Erythroblast (primary cell): Measurements from ENCODE around the gene PPIL3.

Experiments
- GATA1 ChIP-seq: IDR thresholded peaks from 2 replicates; pipeline ENCODE4 v1.6.1; 2011; ENCODE audit warnings: low read depth, mild to moderate bottlenecking, control low read depth, low read length, moderate library complexity
- POLR2A ChIP-seq: IDR thresholded peaks from 2 replicates; pipeline ENCODE4 v1.6.1; 2011; ENCODE audit warnings: mild to moderate bottlenecking, low read length

DNA sequence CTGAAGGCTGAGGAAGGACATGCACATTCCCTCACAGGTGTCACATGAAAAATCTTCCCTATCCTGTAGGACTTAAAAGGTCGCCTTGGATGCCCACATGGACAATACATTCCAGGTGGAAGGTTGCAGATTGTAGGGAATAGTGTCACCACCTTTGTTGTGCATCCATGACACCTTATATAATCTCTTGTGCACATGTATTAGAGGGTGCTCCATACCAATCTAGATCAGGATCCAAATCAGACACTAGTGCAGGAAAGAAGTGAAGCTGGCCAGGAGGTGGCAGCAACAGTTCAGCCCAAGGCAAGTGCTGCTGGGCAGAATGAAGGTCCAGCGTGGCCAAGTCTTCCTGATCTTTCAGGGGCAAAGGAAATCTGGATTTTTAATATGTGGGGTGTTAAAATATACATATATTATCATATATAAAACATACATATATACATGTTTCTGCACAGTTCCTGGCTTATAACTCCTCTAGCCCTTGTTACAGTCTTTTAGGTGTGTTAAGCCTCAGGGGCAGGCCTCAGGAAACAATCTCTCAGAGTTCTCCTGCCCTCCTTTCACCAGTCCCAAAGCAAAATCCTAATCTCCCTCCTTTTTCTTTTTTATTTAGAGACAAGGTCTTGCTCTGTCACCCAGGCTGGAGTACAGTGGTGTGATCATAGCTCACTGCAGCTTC lies 16.9 kb upstream of the PPIL3 start:
- TF ChIP-seq POLR2A: peak; percentile 19
- TF ChIP-seq GATA1: no peak
